Ascending aorta (tissue), 2 donors: Measurements from ENCODE around the gene GBA2. TPM values are rescaled to one million over a fixed set of nuclear protein-coding genes. Genes with fewer than 3 reads are reported as not detected.
A peak's percentile ranks its signal among the peaks of the same experiment; 100 is the strongest.

Source experiments
- DNase-seq, 2 donors: peaks; one replicate each; pipeline ENCODE4 v3.0.0-alpha.2; 2019; ENCODE audit warnings: low spot score in 2 of 2
- H3K27ac ChIP-seq, 2 donors: fragments of 200-600 bp; sonication (generic); one replicate each; pipeline ENCODE4 v1.5.1; 2016 to 2017; ENCODE audit warnings: mild to moderate bottlenecking in 1 of 2
- H3K27me3 ChIP-seq: fragments of 200-600 bp; sonication (generic); one replicate; pipeline ENCODE4 v1.5.1; 2017
- H3K36me3 ChIP-seq, 2 donors: fragments of 200-600 bp; sonication (generic); one replicate each; pipeline ENCODE4 v1.5.1; 2016
- H3K4me1 ChIP-seq, 2 donors: fragments of 200-600 bp; sonication (generic); one replicate each; pipeline ENCODE4 v1.5.1; 2016 to 2017; ENCODE audit warnings: mild to moderate bottlenecking in 1 of 2
- H3K4me3 ChIP-seq, 2 donors: fragments of 200-600 bp; sonication (generic); one replicate each; pipeline ENCODE4 v1.5.1; 2016 to 2017; ENCODE audit warnings: mild to moderate bottlenecking in 1 of 2
- H3K9me3 ChIP-seq, 2 donors: fragments of 200-600 bp; sonication (generic); one replicate each; pipeline ENCODE4 v1.5.1; 2016
- intact Hi-C: fragments of 100-400 bp; cut with DNase I; formaldehyde crosslinking; loops from one replicate; pipeline ENCODE4 v1.15.1; 2023
- total RNA-seq: library from RNA; depleted of rRNA; stranded (reverse); fragments of >200 nt; gene quantifications from one replicate; pipeline ENCODE4 v1.1.0, GENCODE V29; 2016
- TF ChIP-seq, protein P1 (sequence below), 3 experiments: fragments of 200-600 bp in 2 of 3; fragments of 450-650 bp in 1 of 3; sonication (generic) in 2 of 3; IDR thresholded peaks; one replicate each; pipeline ENCODE4 v1.5.1; 2016 to 2019; ENCODE audit warnings: antibody characterized with exemption in 3 of 3, mild to moderate bottlenecking in 1 of 3, moderate library complexity in 1 of 3

The GBA2 gene
- total RNA-seq, 1 donor from 2014 or later, result 40.7 TPM

- Histone ChIP-seq H3K27me3 (no peaks in the 10 kb centered on the region), H3K36me3 (peaks cover 29 to 41% of the 10 kb centered on the region in 2 donors), H3K4me3 (peak overlapping the region; percentile 87 to 94), H3K27ac (peak overlapping the region; percentile 94 to 96), H3K4me1 (peaks cover 10 to 26% of the 10 kb centered on the region in 2 donors), H3K9me3 (no peaks in the 10 kb centered on the region)
- TF ChIP-seq, protein P1, sequence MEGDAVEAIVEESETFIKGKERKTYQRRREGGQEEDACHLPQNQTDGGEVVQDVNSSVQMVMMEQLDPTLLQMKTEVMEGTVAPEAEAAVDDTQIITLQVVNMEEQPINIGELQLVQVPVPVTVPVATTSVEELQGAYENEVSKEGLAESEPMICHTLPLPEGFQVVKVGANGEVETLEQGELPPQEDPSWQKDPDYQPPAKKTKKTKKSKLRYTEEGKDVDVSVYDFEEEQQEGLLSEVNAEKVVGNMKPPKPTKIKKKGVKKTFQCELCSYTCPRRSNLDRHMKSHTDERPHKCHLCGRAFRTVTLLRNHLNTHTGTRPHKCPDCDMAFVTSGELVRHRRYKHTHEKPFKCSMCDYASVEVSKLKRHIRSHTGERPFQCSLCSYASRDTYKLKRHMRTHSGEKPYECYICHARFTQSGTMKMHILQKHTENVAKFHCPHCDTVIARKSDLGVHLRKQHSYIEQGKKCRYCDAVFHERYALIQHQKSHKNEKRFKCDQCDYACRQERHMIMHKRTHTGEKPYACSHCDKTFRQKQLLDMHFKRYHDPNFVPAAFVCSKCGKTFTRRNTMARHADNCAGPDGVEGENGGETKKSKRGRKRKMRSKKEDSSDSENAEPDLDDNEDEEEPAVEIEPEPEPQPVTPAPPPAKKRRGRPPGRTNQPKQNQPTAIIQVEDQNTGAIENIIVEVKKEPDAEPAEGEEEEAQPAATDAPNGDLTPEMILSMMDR (IDR thresholded peaks at IDR 0.05), result no peak
- DNase-seq, result no peak
- intact Hi-C loops, result no loop called here
Observed at GRCh38 chr9:35750256-35750531, 1.2 kb upstream of the GBA2 start.

DNA sequence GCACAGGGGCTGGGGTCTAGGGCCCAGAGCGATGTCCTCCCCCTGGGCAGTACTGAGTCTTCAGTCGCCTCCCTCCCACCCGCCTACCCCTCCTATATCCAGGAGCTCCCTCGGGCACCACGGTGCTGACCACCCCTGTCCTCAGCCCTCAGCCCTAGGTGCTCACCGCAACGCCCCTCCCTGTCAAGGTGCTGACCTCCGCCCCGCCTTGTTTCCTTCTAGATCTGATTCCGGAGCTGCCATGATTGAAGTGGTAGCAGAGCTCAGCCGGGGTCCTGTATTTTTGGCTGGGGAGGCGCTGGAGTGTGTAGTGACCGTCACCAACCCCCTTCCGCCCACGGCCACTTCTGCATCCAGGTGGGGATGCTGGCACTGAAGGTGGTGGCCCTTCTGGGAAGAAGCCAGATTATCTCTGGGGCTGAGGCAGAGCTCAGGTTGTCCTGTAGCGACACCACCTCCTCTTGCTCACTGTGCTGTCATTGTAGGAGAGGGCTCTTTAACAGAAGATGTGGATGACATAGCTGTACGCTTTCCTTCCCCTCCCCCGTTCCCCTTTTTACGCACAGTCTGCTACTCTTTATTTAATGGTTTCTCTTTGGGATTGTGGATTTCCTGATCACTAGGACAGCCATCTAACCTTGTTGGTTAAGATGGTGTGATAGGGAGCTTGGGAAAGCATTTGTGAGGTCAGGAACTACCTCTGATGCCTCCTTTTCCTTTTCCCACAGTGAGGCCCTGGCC is 657 bp upstream of the GBA2 start:
- Histone ChIP-seq H3K36me3 (peaks cover 30 to 45% of the 10 kb centered on the region in 2 donors), H3K4me1 (peaks cover 10 to 31% of the 10 kb centered on the region in 2 donors), H3K4me3 (peak overlapping the region; percentile 87 to 94), H3K27me3 (no peaks in the 10 kb centered on the region), H3K27ac (peak overlapping the region; percentile 94 to 96), H3K9me3 (no peaks in the 10 kb centered on the region)
- intact Hi-C loops, result loop anchor here (1.0 to 5.0 kb wide), 3 partner anchors 17 to 142 kb away; partner anchors contain the start of genes CREB3, HINT2, TESK1 and TLN1
- TF ChIP-seq, protein P1 (IDR thresholded peaks at IDR 0.05), result peak in 1 of 3 experiments; percentile 5
- DNase-seq, result peak in 1 of 2 donors; percentile 72

- TF ChIP-seq, protein P1 (IDR thresholded peaks at IDR 0.05), result no peak
- H3K4me1 ChIP-seq, result peaks cover 10 to 34% of the 10 kb centered on the region in 2 donors
- peaks cover 35 to 45% of the 10 kb centered on the region in 2 donors for H3K36me3 ChIP-seq
- no peaks in the 10 kb centered on the region for H3K27me3 ChIP-seq
- intact Hi-C loops, result loop anchor here (2.0 to 5.0 kb wide), 2 partner anchors 66 to 141 kb away; partner anchors contain the start of genes HINT2 and TESK1
- H3K9me3 ChIP-seq, result no peaks in the 10 kb centered on the region
- peak overlapping the region; percentile 87 to 94 for H3K4me3 ChIP-seq
- peak overlapping the region; percentile 94 to 96 for H3K27ac ChIP-seq
- no peak for DNase-seq
Observed at GRCh38 chr9:35748242-35748857, 678 bp downstream of the GBA2 start.

DNA sequence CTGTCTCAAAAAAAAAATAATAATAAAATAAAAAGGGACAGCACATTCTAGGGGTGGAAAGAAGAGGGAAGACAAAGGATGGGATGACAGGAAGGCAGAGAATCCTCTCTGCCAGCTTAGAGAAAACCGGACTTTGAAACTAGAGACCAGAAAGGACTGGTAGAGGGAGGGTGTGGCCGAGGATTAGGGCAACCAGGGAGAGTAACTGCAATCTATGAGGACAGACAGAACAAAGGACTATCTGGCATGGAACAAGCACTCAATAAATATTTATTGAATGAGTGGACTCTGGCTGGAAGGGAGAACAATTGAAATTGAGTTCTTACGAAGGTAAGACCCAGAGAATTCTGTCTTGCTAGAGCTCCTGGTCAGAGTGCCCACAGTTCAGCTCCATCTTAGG is 2.4 kb downstream of the GBA2 start:
- peak in 1 of 2 donors; percentile 39 for DNase-seq
- no peaks in the 10 kb centered on the region for H3K9me3 ChIP-seq
- intact Hi-C loops, result loop anchor here (5.0 kb wide), 1 partner anchor 139 kb away; the partner anchor contains the start of gene TESK1
- H3K27ac ChIP-seq, result peak overlapping the region in 1 of 2 donors; percentile 94
- peak overlapping the region; percentile 87 to 94 for H3K4me3 ChIP-seq
- TF ChIP-seq, protein P1 (IDR thresholded peaks at IDR 0.05), result no peak
- peaks cover 29 to 42% of the 10 kb centered on the region in 2 donors for H3K36me3 ChIP-seq
- H3K27me3 ChIP-seq, result no peaks in the 10 kb centered on the region
- peaks cover 10 to 34% of the 10 kb centered on the region in 2 donors for H3K4me1 ChIP-seq

- H3K9me3 ChIP-seq, result no peaks in the 10 kb centered on the region
- DNase-seq, result peak in 1 of 2 donors; percentile 30
- intact Hi-C loops, result loop anchor here (5.0 kb wide), 1 partner anchor 138 kb away; the partner anchor contains the start of gene TESK1
- peak overlapping the region in 1 of 2 donors; percentile 87 for H3K4me3 ChIP-seq
- TF ChIP-seq, protein P1 (IDR thresholded peaks at IDR 0.05), result no peak
- no peaks in the 10 kb centered on the region for H3K27me3 ChIP-seq
- H3K4me1 ChIP-seq, result peaks cover 10 to 34% of the 10 kb centered on the region in 2 donors
- peak overlapping the region in 1 of 2 donors; percentile 13 for H3K27ac ChIP-seq
- peaks cover 33 to 38% of the 10 kb centered on the region in 2 donors for H3K36me3 ChIP-seq
Observed at GRCh38 chr9:35745569-35745968, 3.5 kb downstream of the GBA2 start.
